ENCODE data around the gene TOGARAM2.

Gene TOGARAM2

DNA sequence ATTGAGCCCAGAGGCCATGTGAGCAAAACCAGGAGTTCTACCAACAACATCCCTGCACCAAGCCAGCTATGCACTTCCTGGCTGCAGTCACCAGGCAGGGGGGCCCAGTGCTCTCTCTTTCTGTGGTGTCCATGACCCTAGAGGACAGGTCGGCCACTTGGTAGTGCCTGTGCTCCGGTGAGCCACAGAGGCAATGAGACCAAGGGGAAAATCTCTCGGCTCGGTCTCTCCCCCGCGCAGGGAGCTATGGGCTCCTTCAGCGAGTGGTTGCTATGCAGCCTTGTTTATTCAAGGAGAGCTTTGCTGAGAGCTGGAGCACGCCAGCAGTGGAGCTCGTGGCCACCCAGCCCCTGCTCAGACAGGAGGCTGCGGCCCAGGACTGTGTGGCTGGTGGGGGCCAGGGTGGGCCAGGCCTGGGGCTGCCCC is at the start of gene TOGARAM2:
Gene TOGARAM2 (plus strand): TSS at position 283 of the 426 bp plus-strand sequence. CDS start 13,537 bp downstream, outside the sequence.
- TF ChIP-seq, protein P1, sequence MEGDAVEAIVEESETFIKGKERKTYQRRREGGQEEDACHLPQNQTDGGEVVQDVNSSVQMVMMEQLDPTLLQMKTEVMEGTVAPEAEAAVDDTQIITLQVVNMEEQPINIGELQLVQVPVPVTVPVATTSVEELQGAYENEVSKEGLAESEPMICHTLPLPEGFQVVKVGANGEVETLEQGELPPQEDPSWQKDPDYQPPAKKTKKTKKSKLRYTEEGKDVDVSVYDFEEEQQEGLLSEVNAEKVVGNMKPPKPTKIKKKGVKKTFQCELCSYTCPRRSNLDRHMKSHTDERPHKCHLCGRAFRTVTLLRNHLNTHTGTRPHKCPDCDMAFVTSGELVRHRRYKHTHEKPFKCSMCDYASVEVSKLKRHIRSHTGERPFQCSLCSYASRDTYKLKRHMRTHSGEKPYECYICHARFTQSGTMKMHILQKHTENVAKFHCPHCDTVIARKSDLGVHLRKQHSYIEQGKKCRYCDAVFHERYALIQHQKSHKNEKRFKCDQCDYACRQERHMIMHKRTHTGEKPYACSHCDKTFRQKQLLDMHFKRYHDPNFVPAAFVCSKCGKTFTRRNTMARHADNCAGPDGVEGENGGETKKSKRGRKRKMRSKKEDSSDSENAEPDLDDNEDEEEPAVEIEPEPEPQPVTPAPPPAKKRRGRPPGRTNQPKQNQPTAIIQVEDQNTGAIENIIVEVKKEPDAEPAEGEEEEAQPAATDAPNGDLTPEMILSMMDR (IDR thresholded peaks at IDR 0.05; ENCODE audit: insufficient read depth, low read depth, low read length, missing control alignments) = no peak
- DNase-seq (ENCODE audit: low read depth) = no peak
- H3K4me3 ChIP-seq (ENCODE audit: low read length) = no peak within 1 kb of the TSS

DNA sequence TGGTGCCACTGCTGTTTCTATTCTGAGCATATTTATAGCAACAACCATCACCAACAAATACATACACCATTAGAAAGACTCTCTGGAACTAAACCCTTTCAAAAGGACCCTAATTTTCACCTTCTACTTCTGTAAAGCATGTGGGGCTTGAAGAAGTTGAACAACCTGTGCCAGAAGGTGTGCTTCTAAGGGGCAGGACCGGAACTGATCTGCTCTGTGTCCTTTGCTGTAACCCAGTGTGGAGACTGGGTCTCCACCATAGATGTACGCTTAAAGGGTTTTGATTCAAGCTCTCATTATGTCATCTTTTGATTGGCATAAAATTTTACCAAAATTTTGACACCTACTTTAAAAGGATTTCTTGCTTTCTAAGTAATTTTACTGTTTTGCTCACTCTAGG is 46.3 kb upstream of the TOGARAM2 start:
- DNase-seq (ENCODE audit: low read depth) = no peak
- no peak overlapping the region for H3K4me3 ChIP-seq (ENCODE audit: low read length)
- TF ChIP-seq, protein P1 (IDR thresholded peaks at IDR 0.05; ENCODE audit: insufficient read depth, low read depth, low read length, missing control alignments) = no peak

GRCh38 chr2:28941008-28941407 is 40.1 kb upstream of the TOGARAM2 start:
- DNase-seq (ENCODE audit: low read depth) = no peak
- no peak overlapping the region for H3K4me3 ChIP-seq (ENCODE audit: low read length)
- TF ChIP-seq, protein P1 (IDR thresholded peaks at IDR 0.05; ENCODE audit: insufficient read depth, low read depth, low read length, missing control alignments) = no peak

GRCh38 chr2:28944535-28945248 is 36.4 kb upstream of the TOGARAM2 start:
- H3K4me3 ChIP-seq (ENCODE audit: low read length) = no peak overlapping the region
- no peak for DNase-seq (ENCODE audit: low read depth)
- TF ChIP-seq, protein P1 (IDR thresholded peaks at IDR 0.05; ENCODE audit: insufficient read depth, low read depth, low read length, missing control alignments) = no peak

DNA sequence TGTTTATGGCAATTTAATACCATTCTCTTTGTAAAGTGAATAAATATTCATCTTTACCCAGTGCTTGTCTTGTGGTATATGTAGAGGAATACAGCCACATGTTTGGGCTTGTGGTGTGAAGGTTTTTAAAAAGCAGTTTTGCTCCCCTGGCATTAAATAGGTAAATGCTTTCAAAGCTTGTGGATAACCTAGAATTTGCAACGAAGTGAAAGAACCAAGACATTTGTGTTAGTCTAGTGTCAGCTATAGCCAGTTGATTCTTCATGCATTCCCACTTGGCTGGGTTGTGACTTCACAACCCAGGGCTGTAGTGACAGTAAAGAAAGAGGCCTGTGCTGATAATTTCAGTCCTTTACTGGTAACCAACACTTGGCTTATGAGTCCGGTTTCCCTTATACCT is 32.9 kb upstream of the TOGARAM2 start:
- TF ChIP-seq, protein P1 (IDR thresholded peaks at IDR 0.05; ENCODE audit: insufficient read depth, low read depth, low read length, missing control alignments) = no peak
- H3K4me3 ChIP-seq (ENCODE audit: low read length) = no peak overlapping the region
- DNase-seq (ENCODE audit: low read depth) = no peak

DNA sequence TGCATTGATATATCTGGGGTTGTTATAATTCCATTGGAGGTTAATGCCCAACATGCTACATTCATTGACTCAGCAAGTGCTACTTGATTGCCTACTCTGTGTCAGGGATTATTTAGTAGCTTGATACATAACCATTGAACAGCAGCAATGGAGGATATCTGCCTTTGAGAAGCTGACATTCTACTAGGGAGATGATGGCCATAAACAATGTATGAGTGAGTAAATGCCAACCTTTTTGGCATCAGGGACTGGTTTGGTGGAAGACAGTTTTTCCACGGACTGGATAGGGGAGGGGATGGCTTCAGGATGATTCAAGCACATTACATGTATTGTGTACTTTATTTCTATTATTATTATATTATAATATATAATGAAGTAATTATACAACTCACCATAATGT is 31.9 kb upstream of the TOGARAM2 start:
- no peak overlapping the region for H3K4me3 ChIP-seq (ENCODE audit: low read length)
- no peak for DNase-seq (ENCODE audit: low read depth)
- TF ChIP-seq, protein P1 (IDR thresholded peaks at IDR 0.05; ENCODE audit: insufficient read depth, low read depth, low read length, missing control alignments) = no peak

All from epithelial cell of esophagus (primary cell).